EL (cell line): ENCODE measurements around the gene CABLES2.

ENCODE experiments used
- DNase-seq: peaks from one replicate; pipeline ENCODE4 v3.0.0-alpha.2; 2016

Gene CABLES2

GRCh38 chr20:62370115-62370806 lies 36.8 kb downstream of the CABLES2 start:
- DNase-seq = peak; percentile 88

- DNase-seq = no peak
These were observed 37.3 kb downstream of the CABLES2 start for GRCh38 chr20:62369815-62370114.

GRCh38 chr20:62368976-62369814 lies 37.9 kb downstream of the CABLES2 start:
- peak; percentile 78 for DNase-seq

DNA sequence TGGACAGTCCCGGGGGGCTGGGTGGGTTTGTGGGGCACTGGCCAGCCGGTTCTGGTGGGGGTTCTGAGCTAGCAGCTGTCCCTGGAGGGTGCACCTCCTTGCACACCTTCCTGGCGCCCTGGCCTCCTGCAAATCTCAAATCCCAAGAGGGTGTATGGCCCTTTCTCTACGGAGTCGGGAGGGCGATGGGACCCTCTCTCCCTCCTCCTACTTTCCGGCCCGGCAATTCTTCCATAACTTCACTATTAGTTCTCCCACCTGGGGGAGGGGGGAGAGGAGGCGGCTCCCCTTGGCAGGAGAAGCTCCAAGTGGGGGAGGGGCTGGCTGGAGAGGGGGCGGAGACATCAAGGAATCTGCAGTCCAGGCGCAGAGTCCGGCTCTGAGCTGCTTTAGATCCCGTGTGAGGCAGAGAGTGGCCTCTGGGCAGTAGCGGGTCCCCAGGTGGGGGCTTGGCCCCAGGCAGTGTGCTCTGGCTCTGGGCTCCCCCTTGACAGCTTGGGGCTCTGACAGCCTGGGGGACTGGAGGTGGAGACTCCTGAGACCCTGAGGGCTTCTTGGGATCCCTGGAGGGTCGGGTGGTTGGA lies 38.6 kb downstream of the CABLES2 start:
- peak; percentile 46 for DNase-seq

- DNase-seq = no peak
These were observed 39.3 kb downstream of the CABLES2 start for GRCh38 chr20:62367633-62368391.

GRCh38 chr20:62367136-62367632 lies 39.9 kb downstream of the CABLES2 start, which contains the start of gene LAMA5:
LAMA5 (minus strand) TSS chr20:62367312; CDS start chr20:62367245, 67 bp downstream.
- DNase-seq = no peak

- no peak for DNase-seq
These were observed 40.5 kb downstream of the CABLES2 start for GRCh38 chr20:62366370-62367135.

DNA sequence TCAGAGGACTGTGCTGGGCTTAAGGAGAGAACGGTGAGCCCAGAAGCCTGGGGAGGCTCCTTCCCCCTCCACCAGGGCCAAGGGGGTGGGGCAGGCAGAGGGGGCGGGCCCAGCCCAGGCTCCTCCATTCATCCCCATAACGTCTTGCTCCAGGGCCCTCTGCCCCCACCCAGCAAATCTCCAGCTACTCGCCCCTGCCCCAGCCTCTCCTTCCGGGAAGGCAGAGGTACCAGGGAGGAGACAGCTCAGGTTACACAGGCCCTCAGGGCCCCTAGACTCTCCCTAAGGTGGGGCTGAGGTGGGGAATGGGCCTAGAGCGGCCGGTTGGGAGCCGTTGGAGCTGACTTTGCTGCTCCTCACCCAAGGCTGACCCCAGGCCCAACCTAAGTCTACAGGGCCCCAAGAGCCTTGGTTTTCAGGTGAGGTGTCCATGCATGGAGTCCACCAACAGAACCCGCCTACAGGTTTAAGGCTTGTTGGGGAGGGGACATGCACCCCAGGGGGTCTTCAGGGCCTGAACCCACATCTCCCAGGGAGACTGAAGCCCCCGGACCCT lies 41.2 kb downstream of the CABLES2 start:
- DNase-seq = no peak

GRCh38 chr20:62364911-62365736 lies 42.0 kb downstream of the CABLES2 start:
- no peak for DNase-seq

GRCh38 chr20:62363920-62364851 lies 42.9 kb downstream of the CABLES2 start:
- no peak for DNase-seq

GRCh38 chr20:62362991-62363919 lies 43.8 kb downstream of the CABLES2 start:
- no peak for DNase-seq

DNA sequence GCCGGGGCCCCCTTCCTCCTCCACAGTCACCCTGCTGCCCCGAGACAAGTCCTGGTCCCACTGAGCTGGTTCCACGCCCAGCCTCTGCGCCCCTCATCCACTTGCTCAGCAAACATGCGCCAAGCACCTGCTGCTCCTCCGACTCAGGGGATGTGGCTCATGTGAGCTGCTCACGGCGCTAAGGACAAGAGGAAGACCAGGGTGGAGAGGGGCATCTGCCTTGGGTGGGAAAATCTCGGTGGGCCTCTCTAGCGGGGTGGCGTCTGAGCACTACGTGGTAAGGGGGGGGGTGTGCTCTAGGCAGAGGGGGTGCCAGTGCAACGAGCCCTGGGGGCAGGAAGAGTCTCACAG lies 44.5 kb downstream of the CABLES2 start:
- DNase-seq = no peak

DNA sequence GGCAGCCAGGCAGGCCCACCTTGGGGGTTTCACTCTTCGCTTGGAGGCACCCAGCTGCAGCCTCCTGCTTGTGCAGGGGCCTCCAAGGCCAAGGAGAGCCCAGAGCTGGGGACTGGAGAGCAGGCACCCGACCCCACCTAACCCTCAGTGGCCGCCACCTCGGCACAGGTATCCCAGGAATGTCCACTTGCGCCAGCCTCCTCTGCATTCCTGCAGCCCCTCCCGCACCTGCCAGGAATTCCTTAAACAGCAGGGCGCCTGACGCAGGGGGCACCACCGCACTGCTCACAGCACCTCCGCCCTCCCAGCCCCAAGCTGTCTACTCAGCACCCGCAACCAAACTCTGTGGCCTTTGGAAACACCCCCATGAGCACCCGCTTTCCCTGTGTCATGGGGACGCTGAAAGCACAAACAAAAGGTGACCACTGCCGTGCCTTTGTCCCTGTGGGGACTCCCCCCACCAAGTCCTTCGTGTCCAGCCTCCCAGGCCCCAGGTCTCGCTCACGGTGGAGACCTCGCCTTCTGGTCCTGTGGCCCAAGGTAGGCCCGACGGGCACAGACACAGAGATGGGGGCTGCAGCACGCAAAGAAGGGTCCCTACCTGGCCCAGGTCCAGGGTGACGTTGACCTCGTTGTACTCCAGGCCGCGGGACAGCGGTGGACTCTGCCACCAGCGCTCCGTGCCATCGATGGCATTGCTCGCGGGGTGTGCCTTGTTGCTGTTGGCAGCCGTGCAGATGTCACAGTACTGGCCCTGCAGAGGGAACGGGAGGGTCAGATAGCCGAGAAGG lies 45.1 kb downstream of the CABLES2 start:
- DNase-seq = no peak

DNA sequence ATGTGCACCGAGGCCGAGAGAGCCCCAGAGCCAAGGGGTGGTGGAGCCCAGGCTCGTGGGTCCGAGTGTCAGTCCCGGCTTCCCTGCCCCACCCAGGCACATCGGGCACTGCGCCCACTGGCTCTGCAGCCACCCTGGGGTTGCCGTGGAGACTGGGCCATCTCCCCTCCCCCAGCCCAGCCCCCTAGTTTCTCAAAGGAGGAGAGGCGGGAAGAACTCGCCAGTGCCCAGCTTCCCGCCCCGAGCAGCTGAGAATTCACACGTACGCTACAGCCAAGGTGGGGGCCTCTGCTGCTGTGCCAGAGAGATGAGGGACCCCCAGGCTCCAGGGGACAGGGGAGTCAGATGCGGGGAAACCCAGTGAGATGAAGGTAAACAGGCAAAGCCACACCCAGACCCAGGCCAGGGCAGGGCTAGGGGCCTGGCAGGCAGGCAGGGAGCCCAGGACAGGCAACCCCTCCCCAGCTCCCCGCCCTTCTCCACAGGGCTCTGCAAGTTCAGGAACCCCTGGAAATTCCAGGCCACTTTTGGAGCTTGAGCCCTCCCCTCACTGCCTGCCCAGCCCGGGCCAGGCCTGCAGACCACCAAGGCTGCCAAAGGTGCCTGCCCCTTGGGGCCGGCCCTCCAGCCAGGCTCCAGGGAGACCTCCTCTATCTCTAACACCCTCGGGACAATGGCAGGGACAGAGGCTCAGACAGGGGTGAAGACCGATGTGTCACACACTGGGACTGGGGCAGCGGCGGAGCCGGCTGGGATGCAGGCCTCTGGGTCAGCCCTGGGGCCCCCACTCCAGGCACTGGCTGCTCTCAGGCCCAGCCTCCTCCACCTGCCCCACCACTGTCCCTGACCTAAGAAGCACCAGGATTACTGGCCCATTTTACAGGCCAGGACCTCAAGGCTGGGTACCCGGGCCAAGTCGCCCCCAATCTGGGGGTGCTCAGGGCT lies 46.0 kb downstream of the CABLES2 start:
- DNase-seq = no peak

GRCh38 chr20:62359491-62360121 lies 47.5 kb downstream of the CABLES2 start:
- peak; percentile 63 for DNase-seq

- no peak for DNase-seq
These were observed 48.0 kb downstream of the CABLES2 start for GRCh38 chr20:62359043-62359490.
